PC-9 (cell line): ENCODE results near the gene RTN4R. TPM values are rescaled to one million over a fixed set of nuclear protein-coding genes. Genes with fewer than 3 reads are reported as not detected.

Source experiments
- BruUV-seq: library from RNA; stranded (reverse); fragments of 400-500 nt; replicated peaks from 2 replicates; lab custom pipeline; 2021; lab: Mats Ljungman, UMichigan
- CTCF ChIA-PET: fragments of 300-600 bp; sonication (Branson Sonifier 250); formaldehyde crosslinking; loops from one replicate; lab custom pipeline; 2022; ENCODE audit warnings: antibody characterized with exemption; lab: Charles Lee
- POLR2A ChIA-PET: fragments of 300-600 bp; sonication (Branson Sonifier 250); formaldehyde crosslinking; loops from one replicate; lab custom pipeline; 2022; ENCODE audit warnings: antibody characterized with exemption; ENCODE audit not compliant: unreplicated experiment; lab: Charles Lee
- DNase-seq, 2 experiments: peaks; one replicate each; pipeline versions ENCODE4 v3.0.0 to v3.0.0-alpha.2; 2015 to 2022; ENCODE audit warnings: mixed read lengths in 1 of 2
- H2AFZ ChIP-seq: fragments of 200-600 bp; sonication (generic); 2 replicates; pipeline ENCODE4 v1.8.1; 2017; ENCODE audit warnings: antibody characterized with exemption
- H3F3A ChIP-seq: fragments of 200-600 bp; sonication (generic); 2 replicates; pipeline ENCODE4 v1.8.1; 2017; ENCODE audit warnings: antibody characterized with exemption, mild to moderate bottlenecking, low read depth; ENCODE audit not compliant: insufficient read depth
- H3K27ac ChIP-seq: fragments of 200-600 bp; sonication (generic); 2 replicates; pipeline ENCODE4 v1.6.1; 2016; ENCODE audit warnings: mixed run types
- H3K27me3 ChIP-seq: fragments of 200-600 bp; sonication (generic); 2 replicates; pipeline ENCODE4 v1.6.1; 2016; ENCODE audit warnings: low read depth, mixed run types; ENCODE audit not compliant: insufficient read depth
- H3K36me3 ChIP-seq: fragments of 200-600 bp; sonication (generic); 2 replicates; pipeline ENCODE4 v1.6.1; 2016; ENCODE audit warnings: low read depth, mixed run types
- H3K4me1 ChIP-seq: fragments of 200-600 bp; sonication (generic); replicated peaks from 2 replicates; pipeline ENCODE4 v1.6.1; 2016; ENCODE audit warnings: mixed run types; ENCODE audit not compliant: insufficient read depth
- H3K4me2 ChIP-seq: fragments of 200-600 bp; sonication (generic); 2 replicates; pipeline ENCODE4 v1.6.1; 2017; ENCODE audit warnings: mixed run types
- H3K4me3 ChIP-seq: fragments of 200-600 bp; sonication (generic); 2 replicates; pipeline ENCODE4 v1.6.1; 2016; ENCODE audit warnings: mixed run types
- H3K79me2 ChIP-seq: fragments of 200-600 bp; sonication (generic); 2 replicates; pipeline ENCODE4 v1.6.1; 2017; ENCODE audit warnings: low read depth, mixed run types
- H3K9me2 ChIP-seq: fragments of 200-600 bp; sonication (generic); 2 replicates; pipeline ENCODE4 v1.8.1; 2017; ENCODE audit warnings: mild to moderate bottlenecking; ENCODE audit not compliant: insufficient read depth
- H3K9me3 ChIP-seq: fragments of 200-600 bp; sonication (generic); 2 replicates; pipeline ENCODE4 v1.8.1; 2016; ENCODE audit warnings: low read depth; ENCODE audit not compliant: insufficient read depth
- H4K20me1 ChIP-seq: fragments of 200-600 bp; sonication (generic); 2 replicates; pipeline ENCODE4 v1.8.1; 2017; ENCODE audit not compliant: insufficient read depth
- CTCF ChIP-seq: fragments of 200-600 bp; sonication (generic); conservative IDR thresholded peaks from 2 replicates; pipeline ENCODE4 v1.6.1; 2017; ENCODE audit warnings: mixed run types, antibody characterized with exemption, mild to moderate bottlenecking, moderate library complexity
- EZH2 ChIP-seq: fragments of 200-600 bp; sonication (generic); IDR thresholded peaks from 2 replicates; pipeline ENCODE4 v1.8.0; 2017; ENCODE audit warnings: antibody characterized with exemption, low read depth
- intact Hi-C: fragments of 100-400 bp; cut with micrococcal nuclease; formaldehyde crosslinking; loops from one replicate; pipeline ENCODE4 v1.10.0; 2022; ENCODE audit not compliant: unreplicated experiment
- total RNA-seq: library from RNA; stranded (reverse); gene quantifications from 2 replicates; pipeline ENCODE4 v1.2.3, GENCODE V29; 2021

The RTN4R gene
- total RNA-seq, 1 experiment from 2014 or later: 5.0 TPM

GRCh38 chr22:20273758-20274181 lies 5.7 kb upstream of the RTN4R start:
- Histone ChIP-seq H3K4me2 (no peak overlapping the region), H4K20me1 (no peaks in the 10 kb centered on the region), H2AFZ (no peak overlapping the region), H3K27me3 (no peaks in the 10 kb centered on the region), H3K9me3 (no peaks in the 10 kb centered on the region), H3K4me1 (no peaks in the 10 kb centered on the region), H3K36me3 (no peaks in the 10 kb centered on the region), H3K79me2 (no peaks in the 10 kb centered on the region), H3K27ac (no peak overlapping the region), H3K9me2 (no peaks in the 10 kb centered on the region), H3F3A (no peaks in the 10 kb centered on the region), H3K4me3 (no peak overlapping the region)
- POLR2A ChIA-PET: no interaction called here
- DNase-seq: no peak
- TF ChIP-seq EZH2 (no peak), CTCF (no peak)
- no TSS peak for BruUV-seq
- CTCF ChIA-PET: no interaction called here
- intact Hi-C loops: no loop called here

GRCh38 chr22:20272700-20273099 lies 4.6 kb upstream of the RTN4R start:
- Histone ChIP-seq H3K27ac (no peak overlapping the region), H2AFZ (no peak overlapping the region), H3K27me3 (no peaks in the 10 kb centered on the region), H4K20me1 (no peaks in the 10 kb centered on the region), H3K4me2 (no peak overlapping the region), H3F3A (no peaks in the 10 kb centered on the region), H3K9me3 (no peaks in the 10 kb centered on the region), H3K4me1 (no peaks in the 10 kb centered on the region), H3K9me2 (no peaks in the 10 kb centered on the region), H3K4me3 (no peak overlapping the region), H3K79me2 (no peaks in the 10 kb centered on the region), H3K36me3 (no peaks in the 10 kb centered on the region)
- POLR2A ChIA-PET: no interaction called here
- CTCF ChIA-PET: no interaction called here
- intact Hi-C loops: no loop called here
- no TSS peak for BruUV-seq
- no peak for TF ChIP-seq CTCF
- TF ChIP-seq EZH2: no peak
- DNase-seq: no peak

GRCh38 chr22:20272174-20272573 lies 4.1 kb upstream of the RTN4R start:
- Histone ChIP-seq H3K4me3 (no peak overlapping the region), H3K9me2 (no peaks in the 10 kb centered on the region), H3K27ac (no peak overlapping the region), H2AFZ (no peak overlapping the region), H3K9me3 (no peaks in the 10 kb centered on the region), H3F3A (no peaks in the 10 kb centered on the region), H3K36me3 (no peaks in the 10 kb centered on the region), H3K27me3 (no peaks in the 10 kb centered on the region), H3K4me2 (no peak overlapping the region), H3K79me2 (no peaks in the 10 kb centered on the region), H4K20me1 (no peaks in the 10 kb centered on the region), H3K4me1 (no peaks in the 10 kb centered on the region)
- CTCF ChIA-PET: no interaction called here
- POLR2A ChIA-PET: no interaction called here
- DNase-seq: no peak
- BruUV-seq: no TSS peak
- TF ChIP-seq EZH2 (no peak), CTCF (no peak)
- intact Hi-C loops: no loop called here
